ENCODE measurements around the gene PPFIA1.

PPFIA1 gene

GRCh38 chr11:70411713-70412452 lies 141.4 kb downstream of the PPFIA1 start:
- no peak for DNase-seq (ENCODE audit: low read depth, low spot score)

- no peak for DNase-seq (ENCODE audit: low read depth, low spot score)
These were observed 142.7 kb downstream of the PPFIA1 start for GRCh38 chr11:70413151-70413550.

GRCh38 chr11:70414341-70415100 lies 144.0 kb downstream of the PPFIA1 start:
- no peak for DNase-seq (ENCODE audit: low read depth, low spot score)

GRCh38 chr11:70415191-70415590 lies 144.7 kb downstream of the PPFIA1 start:
- no peak for DNase-seq (ENCODE audit: low read depth, low spot score)

- DNase-seq (ENCODE audit: low read depth, low spot score) = no peak
These were observed 145.3 kb downstream of the PPFIA1 start for GRCh38 chr11:70415642-70416395.

- no peak for DNase-seq (ENCODE audit: low read depth, low spot score)
These were observed 146.4 kb downstream of the PPFIA1 start for GRCh38 chr11:70416881-70417280.

GRCh38 chr11:70418130-70418529 lies 147.6 kb downstream of the PPFIA1 start:
- no peak for DNase-seq (ENCODE audit: low read depth, low spot score)

GRCh38 chr11:70419307-70420007 lies 149.0 kb downstream of the PPFIA1 start:
- no peak for DNase-seq (ENCODE audit: low read depth, low spot score)

- DNase-seq (ENCODE audit: low read depth, low spot score) = no peak
These were observed 149.5 kb downstream of the PPFIA1 start for GRCh38 chr11:70420008-70420464.

GRCh38 chr11:70420496-70420895 lies 150.0 kb downstream of the PPFIA1 start:
- no peak for DNase-seq (ENCODE audit: low read depth, low spot score)

GRCh38 chr11:70421123-70421522 lies 150.6 kb downstream of the PPFIA1 start:
- no peak for DNase-seq (ENCODE audit: low read depth, low spot score)

- DNase-seq (ENCODE audit: low read depth, low spot score) = no peak
These were observed 152.4 kb downstream of the PPFIA1 start for GRCh38 chr11:70422692-70423522.

- no peak for DNase-seq (ENCODE audit: low read depth, low spot score)
These were observed 153.3 kb downstream of the PPFIA1 start for GRCh38 chr11:70423523-70424505.

- DNase-seq (ENCODE audit: low read depth, low spot score) = no peak
These were observed 154.4 kb downstream of the PPFIA1 start for GRCh38 chr11:70424765-70425344.

GRCh38 chr11:70427436-70427835 lies 156.9 kb downstream of the PPFIA1 start:
- no peak for DNase-seq (ENCODE audit: low read depth, low spot score)

GRCh38 chr11:70428701-70429427 lies 158.4 kb downstream of the PPFIA1 start:
- no peak for DNase-seq (ENCODE audit: low read depth, low spot score)

GRCh38 chr11:70429428-70429705 lies 158.9 kb downstream of the PPFIA1 start:
- no peak for DNase-seq (ENCODE audit: low read depth, low spot score)

GRCh38 chr11:70429724-70430521 lies 159.4 kb downstream of the PPFIA1 start:
- DNase-seq (ENCODE audit: low read depth, low spot score) = no peak

Data from activated CD4-positive, CD25-positive, alpha-beta regulatory T cell treated with anti-CD3 and anti-CD28 coated beads, Interleukin-2, amount 50 U/mL, for 16 hours (primary cell).